ENCODE measurements around the gene MGAT5B. TPM values are rescaled to one million over a fixed set of nuclear protein-coding genes. Genes with fewer than 3 reads are reported as not detected.

The MGAT5B gene
- total RNA-seq, 1 experiment from 2014 or later: 14.3 TPM

DNA sequence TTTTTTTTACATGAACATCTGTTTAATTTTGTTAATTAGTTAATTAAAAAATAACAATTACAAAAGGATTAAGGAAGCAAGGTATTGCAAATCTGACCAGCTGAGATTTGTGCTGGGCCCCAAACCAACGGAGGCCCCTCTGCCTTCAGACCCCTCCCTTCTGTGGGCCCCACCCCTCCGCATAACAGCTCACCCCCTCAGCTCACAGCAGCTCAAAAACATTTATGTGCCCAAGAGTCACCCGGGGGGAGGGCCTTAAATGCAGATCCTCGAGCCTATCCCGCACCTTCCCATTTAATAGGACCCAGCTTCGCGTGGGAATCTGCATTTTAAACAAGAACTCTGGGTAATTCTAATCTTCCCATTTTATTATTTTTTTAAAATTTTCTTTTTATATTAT is 75.0 kb downstream of the MGAT5B start:
- no peaks in the 10 kb centered on the region for H3K4me1 ChIP-seq (replicated peaks; ENCODE audit: insufficient read depth)
- no TSS peak for BruUV-seq (replicated peaks)
- POLR2A ChIA-PET (ENCODE audit: unreplicated experiment): no interaction called here
- no peaks in the 10 kb centered on the region for H3K79me2 ChIP-seq (ENCODE audit: low read depth)
- no peak overlapping the region for H3K4me2 ChIP-seq
- H2AFZ ChIP-seq: no peak overlapping the region
- TF ChIP-seq, protein P1, sequence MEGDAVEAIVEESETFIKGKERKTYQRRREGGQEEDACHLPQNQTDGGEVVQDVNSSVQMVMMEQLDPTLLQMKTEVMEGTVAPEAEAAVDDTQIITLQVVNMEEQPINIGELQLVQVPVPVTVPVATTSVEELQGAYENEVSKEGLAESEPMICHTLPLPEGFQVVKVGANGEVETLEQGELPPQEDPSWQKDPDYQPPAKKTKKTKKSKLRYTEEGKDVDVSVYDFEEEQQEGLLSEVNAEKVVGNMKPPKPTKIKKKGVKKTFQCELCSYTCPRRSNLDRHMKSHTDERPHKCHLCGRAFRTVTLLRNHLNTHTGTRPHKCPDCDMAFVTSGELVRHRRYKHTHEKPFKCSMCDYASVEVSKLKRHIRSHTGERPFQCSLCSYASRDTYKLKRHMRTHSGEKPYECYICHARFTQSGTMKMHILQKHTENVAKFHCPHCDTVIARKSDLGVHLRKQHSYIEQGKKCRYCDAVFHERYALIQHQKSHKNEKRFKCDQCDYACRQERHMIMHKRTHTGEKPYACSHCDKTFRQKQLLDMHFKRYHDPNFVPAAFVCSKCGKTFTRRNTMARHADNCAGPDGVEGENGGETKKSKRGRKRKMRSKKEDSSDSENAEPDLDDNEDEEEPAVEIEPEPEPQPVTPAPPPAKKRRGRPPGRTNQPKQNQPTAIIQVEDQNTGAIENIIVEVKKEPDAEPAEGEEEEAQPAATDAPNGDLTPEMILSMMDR (conservative IDR thresholded peaks at IDR 0.05): no peak
- no peak for TF ChIP-seq EZH2 (IDR thresholded peaks at IDR 0.05; ENCODE audit: low read depth)
- no peaks in the 10 kb centered on the region for H3K9me3 ChIP-seq (ENCODE audit: insufficient read depth, low read depth)
- no peak overlapping the region for H3K27ac ChIP-seq
- DNase-seq: no peak
- no peaks in the 10 kb centered on the region for H3K27me3 ChIP-seq (ENCODE audit: insufficient read depth, low read depth)
- CTCF ChIA-PET: interaction anchor here (0.6 to 1.5 kb wide), 3 partner anchors 29 to 562 kb away, joined by 3 to 10 read pairs (median 4); no protein-coding TSS in a partner anchor
- intact Hi-C loops (cut with micrococcal nuclease; ENCODE audit: unreplicated experiment): no loop called here
- no peaks in the 10 kb centered on the region for H3K9me2 ChIP-seq (ENCODE audit: insufficient read depth)
- no peaks in the 10 kb centered on the region for H4K20me1 ChIP-seq (ENCODE audit: insufficient read depth)
- H3K4me3 ChIP-seq: no peak overlapping the region
- no peaks in the 10 kb centered on the region for H3F3A ChIP-seq (ENCODE audit: insufficient read depth, low read depth)
- H3K36me3 ChIP-seq (ENCODE audit: low read depth): no peaks in the 10 kb centered on the region

- H3K4me3 ChIP-seq: no peak overlapping the region
- H3K4me1 ChIP-seq (replicated peaks; ENCODE audit: insufficient read depth): no peaks in the 10 kb centered on the region
- no peak for DNase-seq
- H3K79me2 ChIP-seq (ENCODE audit: low read depth): no peaks in the 10 kb centered on the region
- H3K9me2 ChIP-seq (ENCODE audit: insufficient read depth): no peaks in the 10 kb centered on the region
- ChIA-PET CTCF (interaction anchor here (1.5 kb wide), 1 partner anchor 112 kb away, joined by 3 read pairs; no protein-coding TSS in a partner anchor), POLR2A (ENCODE audit: unreplicated experiment) (no interaction called here)
- no peaks in the 10 kb centered on the region for H3K27me3 ChIP-seq (ENCODE audit: insufficient read depth, low read depth)
- no peak overlapping the region for H2AFZ ChIP-seq
- TF ChIP-seq, protein P1 (conservative IDR thresholded peaks at IDR 0.05): no peak
- no peak for TF ChIP-seq EZH2 (IDR thresholded peaks at IDR 0.05; ENCODE audit: low read depth)
- no TSS peak for BruUV-seq (replicated peaks)
- no peak overlapping the region for H3K27ac ChIP-seq
- H3K4me2 ChIP-seq: no peak overlapping the region
- no peaks in the 10 kb centered on the region for H3K36me3 ChIP-seq (ENCODE audit: low read depth)
- no peaks in the 10 kb centered on the region for H3F3A ChIP-seq (ENCODE audit: insufficient read depth, low read depth)
- no peaks in the 10 kb centered on the region for H3K9me3 ChIP-seq (ENCODE audit: insufficient read depth, low read depth)
- no peaks in the 10 kb centered on the region for H4K20me1 ChIP-seq (ENCODE audit: insufficient read depth)
- intact Hi-C loops (cut with micrococcal nuclease; ENCODE audit: unreplicated experiment): no loop called here
Observed at GRCh38 chr17:76943781-76944213, 75.6 kb downstream of the MGAT5B start.

DNA sequence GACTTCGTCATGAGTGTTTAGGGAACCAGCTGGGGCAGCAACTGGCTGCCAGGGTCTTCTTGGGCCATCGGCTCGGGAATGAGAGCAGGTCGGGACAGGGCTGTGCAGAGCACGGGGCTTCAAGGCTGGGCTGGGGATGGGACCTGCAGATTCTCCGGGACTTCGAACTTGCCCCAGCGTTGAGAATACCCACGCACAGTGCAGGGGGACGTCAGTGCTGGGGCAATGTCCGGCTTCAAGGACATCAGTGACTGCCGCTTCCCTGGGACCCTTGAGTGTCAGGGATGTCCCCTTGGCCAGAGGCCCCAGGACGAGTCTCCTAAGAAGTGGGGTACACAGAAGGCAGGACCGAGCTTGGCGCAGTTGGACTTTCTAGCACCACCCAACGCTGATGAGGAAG is 76.3 kb downstream of the MGAT5B start:
- ChIA-PET CTCF (interaction anchor here (1.5 kb wide), 1 partner anchor 112 kb away, joined by 3 read pairs; no protein-coding TSS in a partner anchor), POLR2A (ENCODE audit: unreplicated experiment) (no interaction called here)
- H3K9me3 ChIP-seq (ENCODE audit: insufficient read depth, low read depth): no peaks in the 10 kb centered on the region
- TF ChIP-seq, protein P1 (conservative IDR thresholded peaks at IDR 0.05): no peak
- no peak for TF ChIP-seq EZH2 (IDR thresholded peaks at IDR 0.05; ENCODE audit: low read depth)
- intact Hi-C loops (cut with micrococcal nuclease; ENCODE audit: unreplicated experiment): no loop called here
- H3K36me3 ChIP-seq (ENCODE audit: low read depth): no peaks in the 10 kb centered on the region
- H3K79me2 ChIP-seq (ENCODE audit: low read depth): no peaks in the 10 kb centered on the region
- BruUV-seq (replicated peaks): no TSS peak
- no peaks in the 10 kb centered on the region for H3K9me2 ChIP-seq (ENCODE audit: insufficient read depth)
- no peak overlapping the region for H3K4me2 ChIP-seq
- no peaks in the 10 kb centered on the region for H3K4me1 ChIP-seq (replicated peaks; ENCODE audit: insufficient read depth)
- H4K20me1 ChIP-seq (ENCODE audit: insufficient read depth): no peaks in the 10 kb centered on the region
- H3K4me3 ChIP-seq: no peak overlapping the region
- no peak overlapping the region for H2AFZ ChIP-seq
- DNase-seq: no peak
- no peaks in the 10 kb centered on the region for H3K27me3 ChIP-seq (ENCODE audit: insufficient read depth, low read depth)
- H3F3A ChIP-seq (ENCODE audit: insufficient read depth, low read depth): no peaks in the 10 kb centered on the region
- no peak overlapping the region for H3K27ac ChIP-seq

Data from PC-9 (cell line).